GM12891 (cell line): ENCODE results near the gene DHRS1.

Experiments
- POLR2A ChIP-seq: IDR thresholded peaks from 2 replicates; pipeline ENCODE4 v1.6.1; 2011; ENCODE audit warnings: low read depth, low read length, control low read depth
- POLR2AphosphoS5 ChIP-seq: IDR thresholded peaks from 2 replicates; pipeline ENCODE4 v1.6.1; 2011; ENCODE audit warnings: low read depth, low read length, control low read depth
- POU2F2 ChIP-seq: IDR thresholded peaks from 2 replicates; pipeline ENCODE4 v1.6.1; 2011; ENCODE audit warnings: low read depth, mild to moderate bottlenecking, control low read depth, low read length, moderate library complexity

DNA sequence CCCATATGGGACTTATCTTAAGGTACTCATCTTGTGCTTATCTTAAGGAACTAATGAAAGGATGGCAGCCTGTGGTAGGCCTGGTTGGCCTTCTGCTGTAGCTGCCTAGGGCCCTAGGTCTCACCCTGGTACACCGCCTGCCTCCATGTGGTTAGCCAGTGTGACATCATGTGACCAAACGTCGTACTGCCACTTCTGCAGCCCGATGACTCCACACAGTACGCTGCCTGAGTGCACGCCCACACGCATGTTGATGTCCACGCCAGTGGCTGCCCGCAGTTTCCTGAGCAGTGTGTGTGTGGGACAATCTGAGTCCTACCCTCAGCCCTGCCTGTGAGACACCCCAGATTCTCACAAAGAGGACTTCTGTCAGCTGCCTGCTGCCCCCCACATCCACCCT is 30.2 kb upstream of the DHRS1 start:
- TF ChIP-seq POLR2A (no peak), POLR2AphosphoS5 (no peak), POU2F2 (no peak)
